Eye (tissue), 1 donor: ENCODE measurements around the gene KCND3.

Experiments used
- DNase-seq: peaks from one replicate; pipeline ENCODE4 v3.0.0-alpha.2; 2015

KCND3 gene

GRCh38 chr1:111878649-111879048 lies 110.8 kb downstream of the KCND3 start:
- no peak for DNase-seq

- DNase-seq: no peak
Measured at GRCh38 chr1:111878091-111878490, 111.4 kb downstream of the KCND3 start.

GRCh38 chr1:111876631-111877030 lies 112.8 kb downstream of the KCND3 start:
- DNase-seq: no peak

GRCh38 chr1:111875640-111876039 lies 113.8 kb downstream of the KCND3 start:
- DNase-seq: no peak

GRCh38 chr1:111873460-111874030 lies 115.9 kb downstream of the KCND3 start:
- DNase-seq: no peak

GRCh38 chr1:111870181-111870580 lies 119.3 kb downstream of the KCND3 start:
- DNase-seq: no peak

- DNase-seq: no peak
Measured at GRCh38 chr1:111867868-111868440, 121.5 kb downstream of the KCND3 start.

GRCh38 chr1:111864862-111865261 lies 124.6 kb downstream of the KCND3 start:
- no peak for DNase-seq

GRCh38 chr1:111863401-111863800 lies 126.1 kb downstream of the KCND3 start:
- no peak for DNase-seq

- no peak for DNase-seq
Measured at GRCh38 chr1:111862599-111862998, 126.9 kb downstream of the KCND3 start.

GRCh38 chr1:111861523-111861922 lies 127.9 kb downstream of the KCND3 start:
- DNase-seq: no peak

GRCh38 chr1:111857194-111857651 lies 132.2 kb downstream of the KCND3 start:
- no peak for DNase-seq

- peak; percentile 51 for DNase-seq
Measured at GRCh38 chr1:111856411-111857185, 132.9 kb downstream of the KCND3 start.

GRCh38 chr1:111855260-111855659 lies 134.2 kb downstream of the KCND3 start:
- no peak for DNase-seq

- peak; percentile 45 for DNase-seq
Measured at GRCh38 chr1:111852261-111852721, 137.2 kb downstream of the KCND3 start.

GRCh38 chr1:111851552-111851951 lies 137.9 kb downstream of the KCND3 start:
- no peak for DNase-seq

GRCh38 chr1:111850109-111850508 lies 139.4 kb downstream of the KCND3 start:
- DNase-seq: no peak

GRCh38 chr1:111848852-111849545 lies 140.5 kb downstream of the KCND3 start:
- no peak for DNase-seq

- DNase-seq: no peak
Measured at GRCh38 chr1:111847466-111847865, 142.0 kb downstream of the KCND3 start.

GRCh38 chr1:111846842-111847241 lies 142.6 kb downstream of the KCND3 start:
- no peak for DNase-seq

- DNase-seq: no peak
Measured at GRCh38 chr1:111843177-111843576, 146.3 kb downstream of the KCND3 start.

GRCh38 chr1:111842411-111842810 lies 147.1 kb downstream of the KCND3 start:
- no peak for DNase-seq

- no peak for DNase-seq
Measured at GRCh38 chr1:111841746-111842145, 147.7 kb downstream of the KCND3 start.
